IMR-90 (cell line): ENCODE results near the gene CFAP299. TPM values are rescaled to one million over a fixed set of nuclear protein-coding genes. Genes with fewer than 3 reads are reported as not detected.

ENCODE experiments used
- ATAC-seq: fragments of 200-7000 bp; cut with Tn5 transposase; 2 replicates; pipeline ENCODE4 v1.9.1; 2020; ENCODE audit warnings: low read depth, mild to moderate bottlenecking, moderate library complexity
- BruUV-seq: library from RNA; stranded (reverse); fragments of 400-500 nt; replicated peaks from 2 replicates; lab custom pipeline; 2021; lab: Mats Ljungman, UMichigan
- CTCF ChIA-PET: fragments of 300-600 bp; formaldehyde crosslinking; extraction: SDS; loops from one replicate; lab custom pipeline; 2021; ENCODE audit warnings: antibody characterized with exemption; lab: Yijun Ruan, JAX
- POLR2A ChIA-PET: fragments of 300-600 bp; sonication (Branson Sonifier 250); formaldehyde crosslinking; loops from one replicate; lab custom pipeline; 2022; ENCODE audit warnings: antibody characterized with exemption; ENCODE audit not compliant: unreplicated experiment; lab: Charles Lee
- DNase-seq: peaks from one replicate; pipeline ENCODE4 v3.0.0; 2013
- H2AFZ ChIP-seq: replicated peaks from 2 replicates; pipeline ENCODE3; 2013; ENCODE audit warnings: low read length, mild to moderate bottlenecking; ENCODE audit not compliant: poor library complexity
- H2AK5ac ChIP-seq: 2 replicates; pipeline ENCODE4 v1.6.1; 2013; ENCODE audit warnings: low read depth, low read length, inconsistent platforms
- H2AK9ac ChIP-seq: replicated peaks from 2 replicates; pipeline ENCODE3; 2013; ENCODE audit warnings: mild to moderate bottlenecking, low read depth, low read length, moderate library complexity; ENCODE audit not compliant: poor library complexity
- H2BK120ac ChIP-seq: 2 replicates; pipeline ENCODE4 v1.6.1; 2013; ENCODE audit warnings: low read depth, low read length, inconsistent platforms
- H2BK15ac ChIP-seq: 3 replicates; pipeline ENCODE4 v1.6.1; 2013; ENCODE audit warnings: low read depth, low read length, inconsistent platforms
- H2BK20ac ChIP-seq: 2 replicates; pipeline ENCODE4 v1.6.1; 2013; ENCODE audit warnings: low read depth, mild to moderate bottlenecking, inconsistent platforms, low read length, moderate library complexity
- H2BK5ac ChIP-seq: 2 replicates; pipeline ENCODE4 v1.6.1; 2013; ENCODE audit warnings: mild to moderate bottlenecking, low read depth, low read length, inconsistent platforms; ENCODE audit not compliant: poor library complexity, severe bottlenecking
- H3K14ac ChIP-seq: replicated peaks from 2 replicates; pipeline ENCODE4 v1.6.1; 2013; ENCODE audit warnings: low read depth, low read length, inconsistent platforms
- H3K18ac ChIP-seq: 2 replicates; pipeline ENCODE4 v1.6.1; 2013; ENCODE audit warnings: low read depth, low read length, control low read depth
- H3K23ac ChIP-seq: 2 replicates; pipeline ENCODE4 v1.6.1; 2013; ENCODE audit warnings: low read depth, low read length, inconsistent platforms
- H3K27ac ChIP-seq: 2 replicates; pipeline ENCODE4 v1.5.1; 2013; ENCODE audit warnings: mild to moderate bottlenecking, control low read depth, low read length; ENCODE audit not compliant: insufficient read depth
- H3K27me3 ChIP-seq: 2 replicates; pipeline ENCODE4 v1.6.1; 2013; ENCODE audit warnings: low read length; ENCODE audit not compliant: control insufficient read depth, insufficient read depth
- H3K36me3 ChIP-seq: 2 replicates; pipeline ENCODE4 v1.6.1; 2013; ENCODE audit warnings: low read length, mixed read lengths; ENCODE audit not compliant: control insufficient read depth, insufficient read depth
- H3K4ac ChIP-seq: 2 replicates; pipeline ENCODE4 v1.6.1; 2013; ENCODE audit warnings: low read depth, low read length, inconsistent platforms
- H3K4me1 ChIP-seq: 2 replicates; pipeline ENCODE4 v1.6.1; 2013; ENCODE audit warnings: low read length, mixed read lengths; ENCODE audit not compliant: control insufficient read depth, insufficient read depth
- H3K4me2 ChIP-seq: 2 replicates; pipeline ENCODE4 v1.6.1; 2013; ENCODE audit warnings: low read depth, mild to moderate bottlenecking, control low read depth, low read length, moderate library complexity
- H3K4me3 ChIP-seq: 2 replicates; pipeline ENCODE4 v1.5.1; 2013; ENCODE audit warnings: low read depth, mild to moderate bottlenecking, control low read depth, low read length, moderate library complexity; ENCODE audit not compliant: insufficient read depth
- H3K56ac ChIP-seq: 2 replicates; pipeline ENCODE4 v1.6.1; 2013; ENCODE audit warnings: low read length, inconsistent platforms; ENCODE audit not compliant: insufficient read depth; ENCODE audit errors: extremely low read depth
- H3K79me1 ChIP-seq, 2 experiments: 2 replicates each; pipeline ENCODE4 v1.6.1; 2013; ENCODE audit warnings: low read length in 2 of 2, inconsistent platforms in 1 of 2, low read depth in 1 of 2
- H3K9ac ChIP-seq: 2 replicates; pipeline ENCODE4 v1.6.1; 2013; ENCODE audit warnings: low read depth, low read length, control low read depth
- H3K9me1 ChIP-seq: 2 replicates; pipeline ENCODE4 v1.6.1; 2013; ENCODE audit warnings: low read length, inconsistent platforms; ENCODE audit not compliant: insufficient read depth
- H3K9me3 ChIP-seq: 2 replicates; pipeline ENCODE4 v1.6.1; 2013; ENCODE audit warnings: low read length; ENCODE audit not compliant: control insufficient read depth, insufficient read depth
- H4K20me1 ChIP-seq: 2 replicates; pipeline ENCODE4 v1.6.1; 2013; ENCODE audit warnings: low read length, inconsistent platforms; ENCODE audit not compliant: insufficient read depth
- H4K5ac ChIP-seq: 2 replicates; pipeline ENCODE4 v1.6.1; 2013; ENCODE audit warnings: mild to moderate bottlenecking, low read depth, low read length, control low read depth
- H4K8ac ChIP-seq, 2 experiments: 2 replicates each; pipeline ENCODE4 v1.6.1; 2013; ENCODE audit warnings: low read depth in 2 of 2, low read length in 2 of 2, control low read depth in 1 of 2, inconsistent platforms in 1 of 2
- H4K91ac ChIP-seq: 2 replicates; pipeline ENCODE4 v1.6.1; 2013; ENCODE audit warnings: low read depth, low read length, inconsistent platforms; ENCODE audit not compliant: insufficient read depth
- BHLHE40 ChIP-seq: fragments of 150-350 bp; IDR thresholded peaks from 2 replicates; pipeline ENCODE4 v1.6.1; 2016; ENCODE audit warnings: mild to moderate bottlenecking, low read depth, low read length
- CEBPB ChIP-seq: IDR thresholded peaks from 2 replicates; pipeline ENCODE4 v1.6.1; 2012; ENCODE audit warnings: low read depth, low read length, improper control_type of control experiment
- CHD1 ChIP-seq: IDR thresholded peaks from 2 replicates; pipeline ENCODE4 v1.6.1; 2012; ENCODE audit warnings: low read depth, low read length, improper control_type of control experiment
- ELK1 ChIP-seq: fragments of 150-350 bp; IDR thresholded peaks from 2 replicates; pipeline ENCODE4 v1.6.1; 2016; ENCODE audit warnings: low read depth, mild to moderate bottlenecking, low read length, moderate library complexity, borderline replicate concordance
- FOS ChIP-seq: fragments of 150-350 bp; IDR thresholded peaks from 2 replicates; pipeline ENCODE4 v1.6.1; 2016; ENCODE audit warnings: low read depth, low read length
- MAZ ChIP-seq: IDR thresholded peaks from 2 replicates; pipeline ENCODE4 v1.6.1; 2012; ENCODE audit warnings: low read depth, mild to moderate bottlenecking, low read length, improper control_type of control experiment, moderate library complexity, borderline replicate concordance
- MXI1 ChIP-seq: IDR thresholded peaks from 2 replicates; pipeline ENCODE4 v1.6.1; 2012; ENCODE audit warnings: low read depth, mild to moderate bottlenecking, low read length, moderate library complexity, borderline replicate concordance
- NFE2L2 ChIP-seq: fragments of 150-350 bp; IDR thresholded peaks from 2 replicates; pipeline ENCODE4 v1.6.1; 2016; ENCODE audit warnings: low read depth, mild to moderate bottlenecking, low read length
- POLR2A ChIP-seq: IDR thresholded peaks from 2 replicates; pipeline ENCODE4 v1.6.1; 2012; ENCODE audit warnings: mild to moderate bottlenecking, low read depth, low read length
- RCOR1 ChIP-seq: IDR thresholded peaks from 2 replicates; pipeline ENCODE4 v1.6.1; 2012; ENCODE audit warnings: mild to moderate bottlenecking, low read length, improper control_type of control experiment; ENCODE audit not compliant: insufficient replicate concordance
- USF2 ChIP-seq: fragments of 150-350 bp; IDR thresholded peaks from 2 replicates; pipeline ENCODE4 v1.6.1; 2017; ENCODE audit warnings: mild to moderate bottlenecking, antibody characterized with exemption, low read length, low read depth
- WGBS, 2 experiments: methylation state at CpG; one replicate each; pipeline versions ENCODE4 v1.1.5 to v1.1.7; 2013; ENCODE audit warnings: missing lambda C conversion rate in 2 of 2; ENCODE audit not compliant: insufficient read length in 1 of 2; ENCODE audit errors: extremely low coverage in 2 of 2; 5-methylcytosine and 5-hydroxymethylcytosine counted together
- dilution Hi-C: fragments of 300-500 bp; cut with HindIII; formaldehyde crosslinking; loops from one replicate; pipeline ENCODE4 v1.14.3; 2018; ENCODE audit warnings: low sequenced_read_pairs; ENCODE audit not compliant: unreplicated experiment
- in situ Hi-C: fragments of 300-500 bp; cut with MboI; formaldehyde crosslinking; loops from 3 replicates; pipeline ENCODE4 v1.14.3; 2019; ENCODE audit warnings: low sequenced_read_pairs, inconsistent platforms, mixed read lengths
- intact Hi-C: fragments of 100-400 bp; cut with micrococcal nuclease; formaldehyde crosslinking; loops from 2 replicates; pipeline ENCODE4 v1.10.0; 2022
- polyA plus RNA-seq, 3 experiments: library from polyadenylated mRNA; depleted of rRNA; stranded (reverse); fragments of >200 nt; gene quantifications; 2 replicates each; pipeline ENCODE4 v1.2.3, GENCODE V29; 2012; ENCODE audit warnings: low replicate concordance in 1 of 3
- total RNA-seq: library from RNA; depleted of rRNA; stranded (reverse); fragments of >200 nt; gene quantifications from 2 replicates; pipeline ENCODE4 v1.2.3, GENCODE V29; 2012
- TF ChIP-seq, protein P1 (sequence below): conservative IDR thresholded peaks from 2 replicates; pipeline ENCODE4 v1.5.1; 2012; ENCODE audit warnings: mild to moderate bottlenecking, low read depth, low read length, improper control_type of control experiment

Gene CFAP299
- total and polyA plus RNA-seq, 2 of the 4 experiments (the other 2 are of a cell fraction): 1.0 to 1.1 TPM

GRCh38 chr4:80781431-80781830, 445.9 kb downstream of the CFAP299 start:
- Histone ChIP-seq H3K27ac (no peak overlapping the region), H3K79me1 (no peaks in the 10 kb centered on the region), H3K27me3 (no peaks in the 10 kb centered on the region), H3K56ac (no peak overlapping the region), H2AK9ac (no peak overlapping the region), H2AFZ (no peak overlapping the region), H3K4me3 (no peak overlapping the region), H4K5ac (no peak overlapping the region), H3K9ac (no peak overlapping the region), H2BK20ac (no peak overlapping the region), H3K4ac (no peak overlapping the region), H3K36me3 (no peaks in the 10 kb centered on the region), H2BK5ac (no peak overlapping the region), H2AK5ac (no peak overlapping the region), H3K14ac (no peak overlapping the region), H3K23ac (no peak overlapping the region), H4K91ac (no peak overlapping the region), H2BK120ac (no peak overlapping the region), H3K9me3 (no peaks in the 10 kb centered on the region), H3K18ac (no peak overlapping the region), H3K4me2 (no peak overlapping the region), H3K4me1 (no peaks in the 10 kb centered on the region), H3K9me1 (no peaks in the 10 kb centered on the region), H4K20me1 (no peaks in the 10 kb centered on the region), H4K8ac (no peak overlapping the region), H2BK15ac (no peak overlapping the region)
- 56% methylated on average over 1 of the region's 1 CpG; no CpG with 5 or more reads in 1 of the 2 experiments for WGBS, 2 experiments
- ATAC-seq (no peak), DNase-seq (no peak)
- dilution Hi-C loops: no loop called here
- intact Hi-C loops: no loop called here
- BruUV-seq: no TSS peak
- TF ChIP-seq BHLHE40 (no peak), CHD1 (no peak), USF2 (no peak), ELK1 (no peak), RCOR1 (no peak), CEBPB (no peak), MXI1 (no peak), FOS (no peak), MAZ (no peak), POLR2A (no peak), NFE2L2 (no peak)
- TF ChIP-seq, protein P1, sequence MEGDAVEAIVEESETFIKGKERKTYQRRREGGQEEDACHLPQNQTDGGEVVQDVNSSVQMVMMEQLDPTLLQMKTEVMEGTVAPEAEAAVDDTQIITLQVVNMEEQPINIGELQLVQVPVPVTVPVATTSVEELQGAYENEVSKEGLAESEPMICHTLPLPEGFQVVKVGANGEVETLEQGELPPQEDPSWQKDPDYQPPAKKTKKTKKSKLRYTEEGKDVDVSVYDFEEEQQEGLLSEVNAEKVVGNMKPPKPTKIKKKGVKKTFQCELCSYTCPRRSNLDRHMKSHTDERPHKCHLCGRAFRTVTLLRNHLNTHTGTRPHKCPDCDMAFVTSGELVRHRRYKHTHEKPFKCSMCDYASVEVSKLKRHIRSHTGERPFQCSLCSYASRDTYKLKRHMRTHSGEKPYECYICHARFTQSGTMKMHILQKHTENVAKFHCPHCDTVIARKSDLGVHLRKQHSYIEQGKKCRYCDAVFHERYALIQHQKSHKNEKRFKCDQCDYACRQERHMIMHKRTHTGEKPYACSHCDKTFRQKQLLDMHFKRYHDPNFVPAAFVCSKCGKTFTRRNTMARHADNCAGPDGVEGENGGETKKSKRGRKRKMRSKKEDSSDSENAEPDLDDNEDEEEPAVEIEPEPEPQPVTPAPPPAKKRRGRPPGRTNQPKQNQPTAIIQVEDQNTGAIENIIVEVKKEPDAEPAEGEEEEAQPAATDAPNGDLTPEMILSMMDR: no peak
- in situ Hi-C loops: no loop called here
- ChIA-PET CTCF (interaction anchor here (1.0 kb wide), 1 partner anchor 178 kb away, joined by 4 read pairs; no protein-coding TSS in a partner anchor), POLR2A (no interaction called here)
